Trophoblast cell (in vitro differentiated cells and primary cell): ENCODE data around the gene PGBD5. TPM values are rescaled to one million over a fixed set of nuclear protein-coding genes. Genes with fewer than 3 reads are reported as not detected.
"Not testable (repeated sequence)": the region's sequence is repeated elsewhere in the genome, so short reads cannot be mapped to it uniquely, and the experiment has no call there.

Experiments used
- DNase-seq, 2 donors: peaks; one replicate each; pipeline ENCODE4 v3.0.0-alpha.2; 2016
- H2AFZ ChIP-seq: 2 replicates; pipeline ENCODE4 v1.6.1; 2013; ENCODE audit warnings: low read length, moderate library complexity, mild to moderate bottlenecking; ENCODE audit not compliant: insufficient read depth, poor library complexity
- H2AK5ac ChIP-seq: 2 replicates; pipeline ENCODE4 v1.6.1; 2013; ENCODE audit warnings: mild to moderate bottlenecking, low read length
- H2BK120ac ChIP-seq: 2 replicates; pipeline ENCODE4 v1.6.1; 2013; ENCODE audit warnings: low read length, mild to moderate bottlenecking, moderate library complexity; ENCODE audit not compliant: insufficient read depth, poor library complexity
- H2BK12ac ChIP-seq: 2 replicates; pipeline ENCODE4 v1.6.1; 2013; ENCODE audit warnings: mild to moderate bottlenecking, low read length, moderate library complexity
- H2BK5ac ChIP-seq: 2 replicates; pipeline ENCODE4 v1.6.1; 2013; ENCODE audit warnings: low read length, low read depth, moderate library complexity, mild to moderate bottlenecking; ENCODE audit not compliant: poor library complexity
- H3K14ac ChIP-seq: 2 replicates; pipeline ENCODE4 v1.6.1; 2013; ENCODE audit warnings: mild to moderate bottlenecking, low read length
- H3K18ac ChIP-seq: 2 replicates; pipeline ENCODE4 v1.6.1; 2013; ENCODE audit warnings: mild to moderate bottlenecking, low read length
- H3K23ac ChIP-seq: 2 replicates; pipeline ENCODE4 v1.6.1; 2013; ENCODE audit warnings: low read length
- H3K27ac ChIP-seq: 2 replicates; pipeline ENCODE4 v1.5.1; 2013; ENCODE audit warnings: low read depth, mild to moderate bottlenecking, inconsistent platforms, low read length, moderate library complexity
- H3K27me3 ChIP-seq: 2 replicates; pipeline ENCODE4 v1.6.1; 2013; ENCODE audit warnings: inconsistent platforms, mild to moderate bottlenecking, low read length, moderate library complexity; ENCODE audit not compliant: insufficient read depth
- H3K36me3 ChIP-seq, 2 experiments: 1 replicate in 1 of 2; 2 replicates in 1 of 2; pipeline ENCODE4 v1.6.1; 2013; ENCODE audit warnings: low read length in 2 of 2, mild to moderate bottlenecking in 2 of 2, moderate library complexity in 1 of 2; ENCODE audit not compliant: insufficient read depth in 2 of 2, control insufficient read depth in 1 of 2
- H3K4ac ChIP-seq: 2 replicates; pipeline ENCODE4 v1.6.1; 2013; ENCODE audit warnings: low read depth, mild to moderate bottlenecking, low read length, moderate library complexity
- H3K4me1 ChIP-seq, 2 experiments: 1 replicate in 1 of 2; 2 replicates in 1 of 2; pipeline ENCODE4 v1.6.1; 2013; ENCODE audit warnings: low read length in 2 of 2, mild to moderate bottlenecking in 2 of 2, moderate library complexity in 1 of 2; ENCODE audit not compliant: insufficient read depth in 2 of 2, control insufficient read depth in 1 of 2
- H3K4me2 ChIP-seq: 2 replicates; pipeline ENCODE4 v1.6.1; 2013; ENCODE audit warnings: inconsistent platforms, mild to moderate bottlenecking, low read length, moderate library complexity
- H3K4me3 ChIP-seq: 2 replicates; pipeline ENCODE4 v1.5.1; 2013; ENCODE audit warnings: mild to moderate bottlenecking, low read depth, low read length, inconsistent platforms
- H3K79me1 ChIP-seq: one replicate; pipeline ENCODE4 v1.6.1; 2013; ENCODE audit warnings: low read length
- H3K79me2 ChIP-seq: 2 replicates; pipeline ENCODE4 v1.6.1; 2013; ENCODE audit warnings: low read length, mild to moderate bottlenecking; ENCODE audit not compliant: control insufficient read depth, insufficient read depth, poor library complexity
- H3K9ac ChIP-seq: 2 replicates; pipeline ENCODE4 v1.6.1; 2013; ENCODE audit warnings: mild to moderate bottlenecking, low read length
- H3K9me3 ChIP-seq: 2 replicates; pipeline ENCODE4 v1.6.1; 2013; ENCODE audit warnings: low read depth, mild to moderate bottlenecking, control low read depth, inconsistent platforms, low read length; ENCODE audit not compliant: insufficient read depth
- H4K12ac ChIP-seq: 2 replicates; pipeline ENCODE4 v1.6.1; 2013; ENCODE audit warnings: low read depth, mild to moderate bottlenecking, low read length, moderate library complexity
- H4K8ac ChIP-seq: 2 replicates; pipeline ENCODE4 v1.6.1; 2013; ENCODE audit warnings: low read depth, mild to moderate bottlenecking, low read length, moderate library complexity
- H4K91ac ChIP-seq: one replicate; pipeline ENCODE4 v1.6.1; 2013; ENCODE audit warnings: low read depth, mild to moderate bottlenecking, low read length, moderate library complexity
- WGBS: extraction: QIAGEN DNeasy Blood & Tissue Kit; methylation state at CpG from one replicate; pipeline ENCODE4 v1.1.7; 2013; ENCODE audit warnings: missing lambda C conversion rate; ENCODE audit not compliant: insufficient read length, insufficient coverage; ENCODE audit errors: extremely low coverage; 5-methylcytosine and 5-hydroxymethylcytosine counted together
- polyA plus RNA-seq: library from polyadenylated mRNA; stranded (reverse); fragments of 200-250 nt; gene quantifications from 2 replicates; pipeline ENCODE4 v1.2.3, GENCODE V29; 2013

Gene PGBD5, protein sequence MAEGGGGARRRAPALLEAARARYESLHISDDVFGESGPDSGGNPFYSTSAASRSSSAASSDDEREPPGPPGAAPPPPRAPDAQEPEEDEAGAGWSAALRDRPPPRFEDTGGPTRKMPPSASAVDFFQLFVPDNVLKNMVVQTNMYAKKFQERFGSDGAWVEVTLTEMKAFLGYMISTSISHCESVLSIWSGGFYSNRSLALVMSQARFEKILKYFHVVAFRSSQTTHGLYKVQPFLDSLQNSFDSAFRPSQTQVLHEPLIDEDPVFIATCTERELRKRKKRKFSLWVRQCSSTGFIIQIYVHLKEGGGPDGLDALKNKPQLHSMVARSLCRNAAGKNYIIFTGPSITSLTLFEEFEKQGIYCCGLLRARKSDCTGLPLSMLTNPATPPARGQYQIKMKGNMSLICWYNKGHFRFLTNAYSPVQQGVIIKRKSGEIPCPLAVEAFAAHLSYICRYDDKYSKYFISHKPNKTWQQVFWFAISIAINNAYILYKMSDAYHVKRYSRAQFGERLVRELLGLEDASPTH
- polyA plus RNA-seq, result 0.51 and 0.64 TPM in 2 replicates

DNA sequence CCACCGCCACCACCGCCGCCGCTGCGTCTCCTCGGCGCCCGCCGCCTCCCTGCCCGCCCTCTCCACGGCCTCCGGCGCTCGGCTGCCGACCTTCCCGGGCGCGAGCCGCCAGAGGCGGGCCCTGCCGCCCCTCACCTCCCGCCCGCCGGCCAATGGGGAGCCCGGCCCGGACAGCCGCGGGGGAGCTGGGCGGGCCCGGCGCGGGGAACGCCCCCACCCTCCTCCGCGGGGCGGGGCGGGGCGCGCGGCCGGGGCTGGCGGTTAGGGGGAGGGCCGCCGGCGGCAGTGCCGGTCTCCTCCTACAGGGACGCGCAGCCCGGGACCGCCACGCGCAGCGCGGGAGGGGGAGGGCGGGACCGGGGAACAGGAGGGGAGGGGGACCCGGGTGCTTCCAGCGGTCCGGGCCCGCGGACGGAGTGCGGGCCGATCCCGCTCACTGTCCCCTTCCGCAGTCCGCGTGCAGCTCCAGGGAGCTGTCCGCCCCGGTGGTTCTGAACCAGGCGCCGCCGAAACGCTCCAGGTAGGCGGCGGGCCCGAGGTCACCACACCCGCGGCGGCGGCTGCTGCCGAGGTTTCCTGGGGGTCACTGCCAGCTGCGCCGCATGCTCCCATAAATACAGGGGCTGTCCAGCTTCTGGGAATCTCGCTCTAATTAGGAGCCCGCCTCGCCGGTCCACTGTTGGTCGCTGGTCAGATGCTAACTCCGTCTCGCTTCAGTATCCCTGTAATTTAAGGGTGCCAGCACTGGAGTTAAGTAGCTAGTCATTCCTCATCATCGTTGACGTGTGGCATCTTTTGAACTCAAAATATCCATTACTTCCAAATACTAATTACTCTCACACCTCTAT lies at the start of gene PGBD5:
PGBD5 (minus strand) TSS at position 87 of the 848 bp plus-strand sequence. CDS start 404 bp downstream, outside the sequence.
- Histone ChIP-seq H3K4me3 (peak within 1 kb of the TSS; percentile 79), H3K27me3 (peaks cover 22% of the 10 kb centered on the region), H3K18ac (no peak within 1 kb of the TSS), H3K9me3 (peaks cover 2% of the 10 kb centered on the region), H3K4me1 (peaks cover 0 to 12% of the 10 kb centered on the region in 2 experiments), H3K9ac (no peak within 1 kb of the TSS), H2AFZ (no peak within 1 kb of the TSS), H3K27ac (no peak within 1 kb of the TSS), H2BK12ac (no peak within 1 kb of the TSS), H3K4me2 (peak within 1 kb of the TSS; percentile 84), H3K79me2 (no peaks in the 10 kb centered on the region), H4K8ac (no peak within 1 kb of the TSS), H3K36me3 (no peaks in the 10 kb centered on the region), H2BK120ac (no peak within 1 kb of the TSS), H3K4ac (no peak within 1 kb of the TSS), H2BK5ac (no peak within 1 kb of the TSS), H3K23ac (no peak within 1 kb of the TSS), H2AK5ac (no peak within 1 kb of the TSS), H4K91ac (no peak within 1 kb of the TSS), H3K79me1 (no peaks in the 10 kb centered on the region), H3K14ac (no peak within 1 kb of the TSS), H4K12ac (no peak within 1 kb of the TSS)
- peak; percentile 67 to 86 for DNase-seq
- no CpG with 5 or more reads among the region's 93 CpGs for WGBS

DNA sequence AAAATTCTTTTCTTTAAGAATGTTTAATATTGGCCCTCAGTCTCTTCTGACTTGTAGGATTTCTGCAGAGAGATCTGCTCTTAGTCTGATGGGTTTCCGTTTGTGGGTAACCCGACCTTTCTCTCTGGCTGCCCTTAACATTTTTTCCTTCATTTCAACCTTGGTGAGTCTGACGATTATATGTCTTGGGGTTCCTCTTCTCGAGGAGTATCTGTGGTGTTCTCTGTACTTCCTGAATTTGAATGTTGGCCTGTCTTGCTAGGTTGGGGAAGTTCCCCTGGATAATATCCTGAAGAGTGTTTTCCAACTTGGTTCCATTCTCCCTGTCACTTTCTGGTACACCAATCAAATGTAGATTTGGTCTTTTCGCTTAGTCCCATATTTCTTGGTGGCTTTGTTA lies 48.8 kb upstream of the PGBD5 start:
- not testable (repeated sequence) for H3K23ac ChIP-seq, H2BK5ac ChIP-seq, H3K79me2 ChIP-seq, H3K18ac ChIP-seq, H3K4me2 ChIP-seq, H2BK12ac ChIP-seq, H3K4me1 ChIP-seq, H3K36me3 ChIP-seq, H4K12ac ChIP-seq, DNase-seq, H4K91ac ChIP-seq, H3K27ac ChIP-seq, H3K9ac ChIP-seq, H3K4ac ChIP-seq, H2BK120ac ChIP-seq, H2AK5ac ChIP-seq, H3K4me3 ChIP-seq, H3K9me3 ChIP-seq, H3K79me1 ChIP-seq, H3K14ac ChIP-seq, H4K8ac ChIP-seq, H3K27me3 ChIP-seq, H2AFZ ChIP-seq
- WGBS, result no CpG with 5 or more reads among the region's 5 CpGs

DNA sequence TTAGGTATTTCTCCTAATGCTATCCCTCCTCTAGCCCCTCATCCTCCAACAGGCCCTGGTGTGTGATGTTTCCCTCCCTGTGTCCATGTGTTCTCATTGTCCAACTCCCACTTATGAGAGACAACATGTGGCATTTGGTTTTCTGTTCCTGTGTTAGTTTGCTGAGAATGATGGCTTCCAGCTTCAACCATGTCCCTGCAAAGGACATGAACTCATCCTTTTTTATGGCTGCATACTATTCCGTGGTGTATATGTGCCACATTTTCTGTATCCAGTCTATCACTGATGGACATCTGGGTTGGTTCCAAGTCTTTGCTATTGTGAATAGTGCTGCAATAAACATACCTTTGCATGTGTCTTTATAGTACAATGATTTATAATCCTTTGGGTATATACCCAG lies 44.6 kb upstream of the PGBD5 start:
- not testable (repeated sequence) for H4K8ac ChIP-seq, H3K9ac ChIP-seq, H2AK5ac ChIP-seq, H4K91ac ChIP-seq, H4K12ac ChIP-seq, H2AFZ ChIP-seq, H3K18ac ChIP-seq, H3K36me3 ChIP-seq, H3K27ac ChIP-seq, H3K79me2 ChIP-seq, H2BK12ac ChIP-seq, H3K4ac ChIP-seq, H3K27me3 ChIP-seq, H3K14ac ChIP-seq, H3K79me1 ChIP-seq, H2BK5ac ChIP-seq, H3K23ac ChIP-seq, H3K4me3 ChIP-seq, H2BK120ac ChIP-seq, H3K4me2 ChIP-seq, DNase-seq, H3K9me3 ChIP-seq, H3K4me1 ChIP-seq
- no CpG with 5 or more reads among the region's 1 CpG for WGBS

DNA sequence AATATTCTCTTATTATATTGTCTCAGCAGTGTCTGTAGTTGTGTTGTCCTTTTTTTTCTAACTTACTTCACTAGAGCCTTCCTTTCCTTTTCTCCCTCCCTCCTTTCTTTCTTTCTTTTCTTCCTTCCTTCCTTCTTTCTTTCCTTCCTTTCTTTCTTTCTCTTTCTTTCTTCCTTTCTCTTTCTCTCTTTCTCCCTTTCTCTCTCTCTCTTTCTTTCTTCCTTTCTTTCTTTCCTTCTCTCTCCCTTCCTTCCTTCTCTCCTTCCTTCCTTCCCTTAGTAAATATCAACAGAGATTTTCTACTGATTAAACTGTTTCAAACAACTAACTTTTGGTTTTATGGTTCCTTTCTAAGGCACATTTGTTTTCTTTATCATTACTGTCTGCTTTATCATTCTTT lies 43.1 kb upstream of the PGBD5 start:
- no peaks in the 10 kb centered on the region for H3K79me1 ChIP-seq
- no peaks in the 10 kb centered on the region for H3K79me2 ChIP-seq
- no peak overlapping the region for H3K9ac ChIP-seq
- no peak overlapping the region for H3K27ac ChIP-seq
- no peak overlapping the region for H3K4ac ChIP-seq
- H2BK12ac ChIP-seq, result no peak overlapping the region
- no peak overlapping the region for H4K91ac ChIP-seq
- H3K27me3 ChIP-seq, result no peaks in the 10 kb centered on the region
- H2AK5ac ChIP-seq, result no peak overlapping the region
- H3K18ac ChIP-seq, result no peak overlapping the region
- no peak overlapping the region for H3K23ac ChIP-seq
- H3K36me3 ChIP-seq, result no peaks in the 10 kb centered on the region
- no peak overlapping the region for H2AFZ ChIP-seq
- DNase-seq, result no peak
- no peak overlapping the region for H2BK120ac ChIP-seq
- H3K4me2 ChIP-seq, result no peak overlapping the region
- no peaks in the 10 kb centered on the region for H3K4me1 ChIP-seq
- no peak overlapping the region for H4K8ac ChIP-seq
- H3K14ac ChIP-seq, result no peak overlapping the region
- H3K9me3 ChIP-seq, result no peaks in the 10 kb centered on the region
- no peak overlapping the region for H4K12ac ChIP-seq
- H3K4me3 ChIP-seq, result no peak overlapping the region
- no peak overlapping the region for H2BK5ac ChIP-seq
